ACHN (cell line): ENCODE measurements around the gene PSME2.
A peak's percentile ranks its signal among the peaks of the same experiment; 100 is the strongest.

ENCODE experiments used
- DNase-seq: peaks from one replicate; pipeline ENCODE4 v3.0.0-alpha.2; 2015
- in situ Hi-C: cut with HindIII; loops from 2 replicates; pipeline ENCODE4 v1.10.0; 2017; ENCODE audit warnings: low sequenced_read_pairs, low pct_ligation_motif_present, low pct_unique_long_range_greater_than_20kb

Gene PSME2

DNA sequence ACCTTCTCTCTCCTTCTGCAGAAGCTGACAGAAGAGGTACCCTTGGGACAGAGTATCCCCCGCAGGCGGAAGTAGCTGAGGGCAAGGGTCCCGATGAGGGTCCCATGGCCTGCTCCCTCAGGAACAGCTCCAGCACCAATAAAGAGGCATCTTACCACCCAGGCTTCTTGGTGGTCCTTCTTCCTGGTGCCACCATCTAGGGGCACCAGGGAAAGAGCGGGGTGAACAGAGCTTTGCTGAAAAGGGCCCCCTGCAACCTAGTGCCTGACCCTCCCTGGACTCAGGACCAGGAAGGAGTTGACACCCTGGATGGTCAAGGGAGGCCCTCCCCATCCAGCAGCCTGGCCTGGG lies 14.1 kb upstream of the PSME2 start:
- in situ Hi-C loops = no loop called here
- DNase-seq = no peak

DNA sequence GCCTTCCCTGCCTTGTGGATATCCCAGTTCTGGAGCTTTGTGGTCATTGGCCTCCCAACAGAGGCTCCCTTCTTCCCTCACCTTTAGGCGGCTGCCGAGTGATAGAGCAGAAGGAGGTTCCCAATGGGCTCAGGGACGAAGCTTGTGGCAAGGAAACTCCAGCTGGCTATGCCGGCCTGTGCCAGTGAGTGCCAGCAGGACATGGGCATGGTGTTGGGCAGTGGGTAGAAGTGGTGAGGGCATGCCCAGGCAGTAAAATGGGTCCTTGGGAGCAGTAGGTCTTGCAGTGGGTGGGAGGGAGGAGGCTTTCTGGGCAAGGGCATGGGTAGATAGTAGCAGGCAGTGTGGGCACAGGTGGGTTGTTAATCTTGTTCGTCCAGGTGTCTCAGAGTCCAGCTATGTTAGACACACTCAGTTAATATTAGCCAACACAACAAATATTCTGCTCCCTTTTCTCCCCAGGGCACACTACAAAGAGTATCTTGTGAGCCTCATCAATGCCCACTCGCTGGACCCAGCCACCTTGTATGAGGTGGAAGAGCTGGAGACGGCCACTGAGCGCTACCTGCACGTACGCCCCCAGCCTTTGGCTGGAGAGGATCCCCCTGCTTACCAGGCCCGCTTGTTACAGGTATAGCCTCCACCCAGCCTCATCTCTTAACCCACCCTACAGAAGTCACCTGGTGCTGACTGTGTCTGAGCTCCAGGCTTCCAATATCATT lies 13.5 kb upstream of the PSME2 start:
- no peak for DNase-seq
- in situ Hi-C loops = no loop called here

DNA sequence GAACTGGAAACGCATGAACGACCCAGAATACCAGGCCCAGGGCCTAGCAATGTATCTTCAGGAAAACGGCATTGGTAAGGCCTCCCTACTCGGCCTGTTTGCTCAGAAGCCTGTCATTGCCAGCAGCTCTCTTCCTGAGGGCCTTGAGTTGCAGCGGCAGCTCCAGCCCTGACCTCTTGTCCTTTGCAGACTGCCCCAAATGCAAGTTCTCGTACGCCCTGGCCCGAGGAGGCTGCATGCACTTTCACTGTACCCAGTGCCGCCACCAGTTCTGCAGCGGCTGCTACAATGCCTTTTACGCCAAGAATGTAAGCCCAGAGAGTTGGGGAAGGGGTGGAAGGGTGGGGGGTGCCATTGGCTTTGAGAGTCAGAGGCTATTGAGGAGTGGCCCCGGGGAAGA lies 10.9 kb upstream of the PSME2 start:
- in situ Hi-C loops = no loop called here
- DNase-seq = no peak

DNA sequence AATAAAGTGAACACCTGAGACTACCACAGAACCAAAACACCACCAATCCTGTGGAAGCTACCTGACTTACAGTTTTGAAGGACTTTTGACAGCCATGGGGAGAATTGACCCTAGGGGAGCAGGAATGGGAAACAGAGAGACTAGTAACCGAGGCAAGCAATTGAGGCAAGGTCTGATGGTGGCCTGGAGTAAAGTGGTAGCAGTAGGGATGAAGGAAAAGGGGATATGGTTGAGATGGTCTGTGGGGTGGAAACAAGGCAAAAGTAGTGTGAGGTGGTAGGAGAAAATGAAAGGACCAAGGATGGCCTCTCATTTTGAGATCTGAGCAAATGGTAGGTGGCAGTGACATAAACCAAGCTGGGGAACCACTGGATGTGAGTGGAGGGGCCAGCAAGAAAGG lies 10.4 kb upstream of the PSME2 start:
- in situ Hi-C loops = no loop called here
- DNase-seq = no peak

DNA sequence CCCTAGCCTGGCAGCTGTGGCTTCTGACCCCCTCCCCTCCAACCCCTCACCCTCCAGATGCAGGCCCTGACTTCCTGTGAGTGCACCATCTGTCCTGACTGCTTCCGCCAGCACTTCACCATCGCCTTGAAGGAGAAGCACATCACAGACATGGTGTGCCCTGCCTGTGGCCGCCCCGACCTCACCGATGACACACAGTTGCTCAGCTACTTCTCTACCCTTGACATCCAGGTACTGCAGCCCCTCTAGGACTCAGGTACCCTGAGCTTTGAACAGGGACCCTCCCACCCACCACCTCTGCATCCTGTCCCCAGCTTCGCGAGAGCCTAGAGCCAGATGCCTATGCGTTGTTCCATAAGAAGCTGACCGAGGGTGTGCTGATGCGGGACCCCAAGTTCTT lies 8.7 kb upstream of the PSME2 start:
- DNase-seq = no peak
- in situ Hi-C loops = no loop called here

DNA sequence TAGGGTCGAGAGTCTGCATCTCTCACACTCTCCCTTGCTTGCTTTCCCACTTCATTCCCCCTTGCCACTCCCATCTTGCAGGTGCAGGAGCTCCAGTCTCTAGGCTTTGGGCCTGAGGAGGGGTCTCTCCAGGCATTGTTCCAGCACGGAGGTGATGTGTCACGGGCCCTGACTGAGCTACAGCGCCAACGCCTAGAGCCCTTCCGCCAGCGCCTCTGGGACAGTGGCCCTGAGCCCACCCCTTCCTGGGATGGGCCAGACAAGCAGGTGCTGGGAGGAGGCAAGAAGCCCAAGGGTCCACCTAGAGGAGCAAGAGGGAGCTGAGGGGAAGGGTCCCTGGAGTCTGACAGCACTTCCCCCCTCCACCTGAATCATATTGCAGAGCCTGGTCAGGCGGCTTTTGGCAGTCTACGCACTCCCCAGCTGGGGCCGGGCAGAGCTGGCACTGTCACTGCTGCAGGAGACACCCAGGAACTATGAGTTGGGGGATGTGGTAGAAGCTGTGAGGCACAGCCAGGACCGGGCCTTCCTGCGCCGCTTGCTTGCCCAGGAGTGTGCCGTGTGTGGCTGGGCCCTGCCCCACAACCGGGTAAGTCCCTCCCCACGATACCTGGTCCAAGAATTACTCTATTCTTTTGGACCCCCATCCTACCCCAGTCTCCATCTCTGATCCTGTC lies 5.1 kb upstream of the PSME2 start:
- DNase-seq = no peak
- in situ Hi-C loops = no loop called here

DNA sequence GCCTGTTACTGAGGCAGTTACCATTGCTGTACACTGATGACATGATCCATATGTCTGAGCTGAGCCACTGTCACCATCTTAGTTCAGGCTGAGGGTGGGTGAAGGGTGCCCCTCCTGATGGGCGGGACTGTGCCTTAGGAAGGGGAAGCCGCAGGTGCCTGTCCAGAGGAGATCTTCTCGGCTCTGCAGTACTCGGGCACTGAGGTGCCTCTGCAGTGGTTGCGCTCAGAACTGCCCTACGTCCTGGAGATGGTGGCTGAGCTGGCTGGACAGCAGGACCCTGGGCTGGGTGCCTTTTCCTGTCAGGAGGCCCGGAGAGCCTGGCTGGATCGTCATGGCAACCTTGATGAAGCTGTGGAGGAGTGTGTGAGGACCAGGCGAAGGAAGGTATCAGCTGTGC lies 4.6 kb upstream of the PSME2 start:
- in situ Hi-C loops = no loop called here
- DNase-seq = no peak

DNA sequence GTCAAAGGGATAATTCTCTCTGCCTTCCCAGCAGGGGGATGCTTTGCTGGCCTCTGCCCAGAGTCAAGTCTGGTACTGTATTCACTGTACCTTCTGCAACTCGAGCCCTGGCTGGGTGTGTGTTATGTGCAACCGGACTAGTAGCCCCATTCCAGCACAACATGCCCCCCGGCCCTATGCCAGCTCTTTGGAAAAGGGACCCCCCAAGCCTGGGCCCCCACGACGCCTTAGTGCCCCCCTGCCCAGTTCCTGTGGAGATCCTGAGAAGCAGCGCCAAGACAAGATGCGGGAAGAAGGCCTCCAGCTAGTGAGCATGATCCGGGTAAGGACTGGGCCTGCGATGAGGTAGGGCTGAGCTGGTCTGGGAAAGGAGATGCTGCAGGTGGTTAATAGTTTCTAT lies 4.2 kb upstream of the PSME2 start:
- DNase-seq = no peak
- in situ Hi-C loops = no loop called here

DNA sequence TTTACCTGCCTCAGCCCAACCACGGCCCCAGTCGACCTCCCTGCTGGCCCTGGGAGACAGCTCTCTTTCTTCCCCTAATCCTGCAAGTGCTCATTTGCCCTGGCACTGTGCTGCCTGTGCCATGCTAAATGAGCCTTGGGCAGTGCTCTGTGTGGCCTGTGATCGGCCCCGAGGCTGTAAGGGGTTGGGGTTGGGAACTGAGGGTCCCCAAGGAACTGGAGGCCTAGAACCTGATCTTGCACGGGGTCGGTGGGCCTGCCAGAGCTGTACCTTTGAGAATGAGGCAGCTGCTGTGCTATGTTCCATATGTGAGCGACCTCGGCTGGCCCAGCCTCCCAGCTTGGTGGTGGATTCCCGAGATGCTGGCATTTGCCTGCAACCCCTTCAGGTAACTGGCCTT lies 3.7 kb upstream of the PSME2 start:
- in situ Hi-C loops = no loop called here

DNA sequence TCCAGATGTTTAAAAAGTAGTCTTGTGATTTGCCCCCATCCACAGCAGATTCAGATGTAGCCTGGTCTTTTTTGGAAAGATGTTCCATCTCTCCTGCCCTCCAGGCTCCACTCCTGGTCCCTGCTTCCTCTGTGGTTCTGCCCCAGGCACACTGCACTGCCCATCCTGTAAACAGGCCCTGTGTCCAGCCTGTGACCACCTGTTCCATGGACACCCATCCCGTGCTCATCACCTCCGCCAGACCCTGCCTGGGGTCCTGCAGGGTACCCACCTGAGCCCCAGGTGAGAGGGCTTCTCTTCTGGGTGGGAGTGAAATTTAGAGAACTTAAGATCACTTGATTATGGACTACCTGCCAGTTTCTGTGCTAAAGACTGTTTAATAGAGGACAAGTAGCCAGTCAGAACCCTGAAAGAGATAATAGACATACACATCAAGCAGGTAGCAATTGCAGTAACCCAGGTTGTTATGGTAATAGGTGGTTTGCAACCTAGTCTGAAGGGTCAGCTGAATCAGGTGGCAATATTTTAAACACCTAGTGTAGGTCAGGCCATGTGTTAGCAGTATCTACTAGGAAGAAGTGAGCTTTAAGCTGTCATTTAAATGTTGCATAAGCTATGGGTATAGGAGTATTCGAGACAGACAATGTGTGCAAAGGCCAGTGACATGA lies 3.0 kb upstream of the PSME2 start:
- in situ Hi-C loops = no loop called here
- DNase-seq = no peak

More for the DNA sequence above, 3.7 kb upstream of the PSME2 start:
- no peak for DNase-seq

DNA sequence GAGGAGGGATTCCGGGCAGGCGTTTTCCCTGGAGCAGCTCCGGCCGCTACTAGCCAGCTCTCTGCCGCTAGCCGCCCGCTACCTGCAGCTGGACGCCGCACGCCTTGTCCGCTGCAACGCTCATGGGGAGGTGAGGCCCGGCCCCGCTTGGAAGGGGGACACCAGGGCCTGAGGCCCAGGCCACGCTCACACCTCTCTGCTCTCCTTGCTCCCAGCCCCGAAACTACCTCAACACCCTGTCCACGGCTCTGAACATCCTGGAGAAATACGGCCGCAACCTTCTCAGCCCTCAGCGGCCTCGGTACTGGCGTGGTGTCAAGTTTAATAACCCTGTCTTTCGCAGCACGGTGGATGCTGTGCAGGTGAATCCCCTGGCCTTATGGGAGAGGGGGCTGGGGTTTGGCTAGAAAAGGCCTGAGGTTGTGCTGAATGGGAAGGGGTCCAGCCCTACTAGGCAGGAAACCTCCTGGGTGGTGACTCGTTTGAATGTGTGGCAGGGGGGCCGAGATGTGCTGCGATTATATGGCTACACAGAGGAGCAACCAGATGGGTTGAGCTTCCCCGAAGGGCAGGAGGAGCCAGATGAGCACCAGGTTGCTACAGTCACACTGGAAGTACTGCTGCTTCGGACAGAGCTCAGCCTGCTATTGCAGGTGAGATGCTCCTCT lies 1.5 kb upstream of the PSME2 start:
- DNase-seq = no peak
- in situ Hi-C loops = no loop called here

DNA sequence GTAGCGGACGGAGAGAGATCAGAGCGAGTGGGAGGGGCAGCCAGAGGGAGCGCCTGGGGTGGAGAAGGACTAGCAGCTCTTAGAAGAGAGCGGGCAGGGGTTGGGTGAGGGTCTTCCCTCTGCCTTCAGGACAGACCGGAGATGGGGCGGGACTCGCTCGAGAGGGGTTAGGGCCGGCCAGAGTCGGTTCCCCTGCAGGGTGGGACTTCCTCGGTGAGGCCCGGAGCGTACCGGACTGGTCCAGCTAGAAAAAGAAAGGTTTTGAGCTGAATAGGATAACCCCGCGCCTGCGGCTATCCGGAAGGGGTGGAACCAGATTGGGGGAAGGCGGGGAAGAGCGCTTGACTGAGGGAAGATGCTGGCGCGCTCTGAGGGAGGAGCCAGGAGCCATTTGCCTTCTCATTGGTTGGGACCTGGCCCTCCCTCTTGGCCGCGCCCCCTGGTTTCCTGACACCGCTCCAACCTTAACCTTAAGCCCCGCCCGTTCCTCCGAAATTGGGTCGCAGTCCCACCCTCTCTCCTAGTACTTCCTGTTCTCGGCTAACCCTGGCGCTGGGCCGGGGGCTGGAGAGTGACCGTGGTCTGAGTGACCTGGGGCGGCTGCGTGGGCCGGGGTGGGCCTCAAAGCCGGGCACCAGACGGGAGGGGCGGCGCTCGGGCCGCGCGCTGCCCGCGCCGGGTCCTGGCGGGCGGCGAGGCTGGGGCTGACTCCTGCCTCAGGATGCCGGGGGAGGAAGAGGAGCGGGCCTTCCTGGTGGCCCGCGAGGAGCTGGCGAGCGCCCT lies 759 bp upstream of the PSME2 start, which contains the start of gene RNF31:
Gene RNF31, plus strand, starts transcription at position 521 of the 783 bp plus-strand sequence. Its CDS starts 201 bp downstream, at position 722.
- in situ Hi-C loops = no loop called here
- DNase-seq = peak; percentile 96

DNA sequence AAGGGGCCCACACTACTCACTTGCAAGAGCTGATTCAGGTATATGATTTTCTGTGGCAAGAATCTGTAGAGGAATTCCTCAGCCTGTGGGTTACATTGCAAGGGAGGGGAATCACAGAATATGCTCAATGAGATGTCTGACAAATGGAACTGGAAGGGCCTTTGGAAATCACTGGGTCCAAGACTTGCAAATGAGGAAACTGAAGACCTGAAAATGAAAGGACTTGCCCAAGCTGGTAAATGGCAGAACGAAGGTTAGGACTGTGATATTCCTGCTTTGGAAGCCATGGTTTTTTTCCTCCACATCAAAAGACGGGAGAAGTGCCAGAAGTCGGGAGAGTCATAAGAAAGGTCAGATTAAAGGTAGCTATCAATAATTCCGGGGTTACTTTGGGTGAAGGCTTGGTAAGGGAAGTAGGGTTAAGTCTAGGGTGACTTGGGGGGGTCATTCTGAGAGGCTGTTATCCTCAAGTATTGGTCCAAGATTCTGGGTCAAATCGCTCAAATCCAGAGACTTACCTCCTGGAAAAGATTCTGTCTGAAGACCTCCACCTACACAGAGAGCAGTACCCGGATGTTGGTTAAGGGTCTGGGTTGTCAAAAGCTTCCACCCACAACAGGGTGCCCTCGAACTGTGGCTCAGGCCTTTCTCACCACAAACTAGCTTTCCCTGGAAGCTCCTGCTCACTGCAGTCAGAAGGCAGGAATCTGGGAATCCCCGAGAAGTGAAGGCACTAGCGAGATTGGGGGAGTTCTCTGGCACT lies 539 bp downstream of the PSME2 start:
- in situ Hi-C loops = no loop called here
- DNase-seq = peak; percentile 13

DNA sequence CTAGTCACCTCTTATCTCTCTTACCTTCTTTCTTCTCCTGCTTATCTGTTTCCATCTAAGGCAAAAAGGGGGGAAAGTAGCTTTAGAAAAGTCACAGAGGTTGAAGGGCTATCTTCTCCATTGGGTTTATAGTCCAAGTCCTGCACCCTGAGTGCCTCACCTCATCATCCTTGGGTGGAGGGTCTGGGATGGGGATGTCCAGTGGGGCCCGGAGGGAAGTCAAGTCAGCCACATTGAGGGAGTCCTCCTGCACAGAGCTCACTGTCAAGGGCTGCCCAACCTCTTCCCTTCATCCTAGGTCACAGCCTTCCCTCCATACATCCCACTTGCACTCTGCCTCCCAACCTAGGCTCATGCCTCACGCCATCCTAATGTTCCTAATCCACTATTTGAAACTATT lies 1.2 kb downstream of the PSME2 start:
- DNase-seq = no peak
- in situ Hi-C loops = no loop called here

DNA sequence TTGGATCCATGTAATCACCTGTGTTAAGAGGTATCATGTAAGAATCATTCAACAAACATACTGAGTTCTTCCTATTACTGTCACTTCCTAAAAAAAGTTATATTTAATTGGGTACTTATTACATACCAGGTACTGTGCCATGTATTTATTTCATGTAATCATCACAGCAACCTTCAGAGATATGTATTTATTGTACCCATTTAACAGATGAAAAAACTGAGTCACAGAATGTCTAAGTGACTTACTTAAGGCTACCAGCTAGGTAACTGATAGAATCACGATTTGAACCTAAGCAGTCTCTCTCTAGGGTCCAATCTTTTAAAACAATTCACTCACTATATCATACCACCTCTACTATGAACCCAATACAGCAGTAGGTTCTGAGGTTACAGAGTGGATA lies 2.0 kb downstream of the PSME2 start:
- in situ Hi-C loops = no loop called here
- no peak for DNase-seq

DNA sequence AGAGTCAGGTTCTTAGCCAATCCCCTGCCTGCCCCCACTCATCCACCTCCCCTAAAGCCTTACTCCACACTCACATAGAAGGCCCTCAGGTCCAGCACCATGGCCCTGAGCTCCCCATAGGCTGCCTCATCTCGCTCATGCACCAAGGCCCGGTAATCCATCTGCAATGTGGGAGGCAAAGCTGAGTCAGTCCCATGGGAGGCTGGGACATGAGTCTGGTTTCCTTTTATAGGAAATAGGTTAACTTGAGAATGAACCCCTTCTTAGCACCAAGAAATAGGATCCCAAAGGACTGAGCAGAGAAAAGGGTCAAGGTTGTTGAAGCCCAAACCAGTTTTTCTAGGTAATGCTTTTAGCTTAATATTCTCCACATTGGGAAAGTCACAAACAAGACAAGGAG lies 2.9 kb downstream of the PSME2 start:
- in situ Hi-C loops = no loop called here
- no peak for DNase-seq

DNA sequence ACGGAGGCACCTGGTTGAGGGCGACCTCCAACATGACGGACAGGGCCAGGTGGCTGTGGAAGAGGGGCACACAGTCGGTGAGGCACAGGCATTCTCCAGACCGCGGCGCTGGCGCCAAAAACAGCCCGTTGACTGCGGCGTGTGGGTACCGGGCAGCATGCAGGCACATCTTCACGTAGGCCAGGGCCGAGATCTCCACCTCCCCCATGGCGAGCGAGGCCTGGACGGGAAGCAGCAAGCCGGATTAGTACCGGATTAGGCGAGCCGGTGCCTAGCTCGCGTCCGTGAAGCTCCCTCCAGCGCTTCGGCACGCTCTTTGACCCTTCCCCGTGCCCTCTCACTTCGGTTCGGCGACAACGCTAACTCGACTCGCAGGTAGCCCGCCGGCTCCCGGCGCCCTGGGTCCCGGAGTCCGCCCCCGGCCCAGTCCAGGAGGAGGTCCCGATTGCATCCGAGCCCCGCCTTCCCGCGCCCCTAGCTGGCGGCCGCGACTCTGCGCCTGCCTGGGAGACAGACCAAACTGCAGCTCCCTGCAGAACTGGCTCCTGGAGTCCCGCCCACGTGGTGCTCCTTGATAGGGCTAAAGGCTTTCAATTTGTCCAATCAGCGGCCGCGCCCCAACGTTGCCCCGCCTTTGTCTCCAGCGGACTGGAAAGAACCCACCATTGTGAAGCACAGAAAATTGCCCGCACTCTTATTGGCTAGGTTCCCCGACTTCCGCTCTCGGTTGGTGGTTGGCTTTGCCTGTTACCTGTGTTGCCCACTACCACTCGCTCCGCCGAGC lies 5.1 kb downstream of the PSME2 start, which contains the start of gene EMC9:
Gene EMC9, minus strand, starts transcription at position 495 of the 784 bp plus-strand sequence. Its CDS starts 287 bp downstream, at position 208.
- DNase-seq = peak; percentile 98
- in situ Hi-C loops = no loop called here
